Measurements from ENCODE around the gene GIMAP2.
"Not testable (repeated sequence)": the region's sequence is repeated elsewhere in the genome, so short reads cannot be mapped to it uniquely, and the experiment has no call there.

Gene GIMAP2

DNA sequence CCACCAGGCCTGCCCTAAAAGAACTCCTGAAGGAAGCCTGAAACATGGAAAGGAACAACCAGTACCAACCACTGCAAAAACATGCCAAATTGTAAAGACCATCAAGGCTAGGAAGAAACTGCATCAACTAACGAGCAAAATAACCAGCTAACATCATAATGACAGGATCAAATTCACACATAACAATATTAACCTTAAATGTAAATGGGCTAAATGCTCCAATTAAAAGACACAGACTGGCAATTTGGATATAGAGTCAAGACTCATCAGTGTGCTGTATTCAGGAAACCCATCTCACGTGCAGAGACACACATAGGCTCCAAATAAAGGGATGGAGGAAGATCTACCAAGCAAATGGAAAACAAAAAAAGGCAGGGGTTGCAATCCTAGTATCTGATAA is 5.1 kb upstream of the GIMAP2 start:
- not testable (repeated sequence) for H3K27ac ChIP-seq (ENCODE audit: poor library complexity, severe bottlenecking); ATAC-seq (ENCODE audit: low read depth); H3K4me3 ChIP-seq (ENCODE audit: severe bottlenecking); H3K27me3 ChIP-seq (ENCODE audit: insufficient read depth, poor library complexity, severe bottlenecking); H3K9me3 ChIP-seq (ENCODE audit: severe bottlenecking); H3K36me3 ChIP-seq (ENCODE audit: low read depth); H3K4me1 ChIP-seq (ENCODE audit: insufficient read depth, poor library complexity, severe bottlenecking); DNase-seq (ENCODE audit: low spot score)

DNA sequence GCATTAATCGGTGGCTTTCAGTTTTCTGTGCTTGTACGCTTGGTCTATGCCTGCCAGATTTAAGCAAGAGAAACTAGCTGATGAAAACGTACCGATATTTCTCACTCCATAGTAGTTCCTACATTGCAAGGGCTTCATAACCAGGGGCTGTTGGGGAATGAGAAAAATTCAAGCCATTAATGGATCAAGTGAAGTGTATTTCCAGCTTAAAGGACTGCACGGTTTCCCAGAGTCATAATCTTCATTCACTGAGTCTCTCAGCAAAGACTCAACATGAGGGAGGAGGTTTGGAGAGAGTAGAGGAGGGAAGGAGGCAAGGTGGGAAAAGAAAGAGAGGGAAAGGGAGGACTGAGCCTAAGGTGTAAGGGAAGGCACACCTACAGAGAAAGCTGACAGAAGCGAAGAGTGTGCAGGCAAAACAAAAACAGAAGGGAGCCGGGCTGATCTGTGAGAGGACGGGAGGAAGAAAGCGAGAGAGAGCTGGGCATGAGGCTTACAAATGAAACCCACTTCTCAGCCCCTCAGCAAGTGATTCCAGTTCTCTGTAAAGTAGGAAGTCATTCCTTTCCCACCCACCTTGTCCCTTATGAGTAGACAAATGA is 625 bp downstream of the GIMAP2 start:
- peak overlapping the region; percentile 28 for H3K4me3 ChIP-seq (ENCODE audit: severe bottlenecking)
- peak; percentile 65 for ATAC-seq (ENCODE audit: low read depth)

DNA sequence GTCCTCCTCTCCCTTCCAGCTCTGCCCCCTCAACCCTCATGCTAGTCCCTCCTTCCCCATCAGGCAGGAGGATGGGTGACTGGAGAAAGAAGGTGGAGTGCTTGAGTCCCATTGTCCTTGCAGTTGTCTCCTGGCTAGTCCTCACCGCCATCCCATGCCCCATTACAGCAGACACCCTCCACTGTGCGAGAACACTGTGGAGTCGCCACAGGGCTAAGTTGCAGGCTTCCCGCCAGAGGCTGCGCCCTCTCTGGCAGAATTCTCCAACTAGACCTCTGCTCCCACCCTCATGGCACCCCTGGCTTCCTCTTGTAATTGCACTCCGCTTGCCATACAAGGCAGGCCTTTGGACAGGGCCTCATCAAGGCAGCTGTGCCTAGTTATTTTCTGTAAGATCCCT is 3.1 kb downstream of the GIMAP2 start:
- DNase-seq (ENCODE audit: low spot score), result no peak
- no peaks in the 10 kb centered on the region for H3K36me3 ChIP-seq (ENCODE audit: low read depth)
- TF ChIP-seq, protein P1, sequence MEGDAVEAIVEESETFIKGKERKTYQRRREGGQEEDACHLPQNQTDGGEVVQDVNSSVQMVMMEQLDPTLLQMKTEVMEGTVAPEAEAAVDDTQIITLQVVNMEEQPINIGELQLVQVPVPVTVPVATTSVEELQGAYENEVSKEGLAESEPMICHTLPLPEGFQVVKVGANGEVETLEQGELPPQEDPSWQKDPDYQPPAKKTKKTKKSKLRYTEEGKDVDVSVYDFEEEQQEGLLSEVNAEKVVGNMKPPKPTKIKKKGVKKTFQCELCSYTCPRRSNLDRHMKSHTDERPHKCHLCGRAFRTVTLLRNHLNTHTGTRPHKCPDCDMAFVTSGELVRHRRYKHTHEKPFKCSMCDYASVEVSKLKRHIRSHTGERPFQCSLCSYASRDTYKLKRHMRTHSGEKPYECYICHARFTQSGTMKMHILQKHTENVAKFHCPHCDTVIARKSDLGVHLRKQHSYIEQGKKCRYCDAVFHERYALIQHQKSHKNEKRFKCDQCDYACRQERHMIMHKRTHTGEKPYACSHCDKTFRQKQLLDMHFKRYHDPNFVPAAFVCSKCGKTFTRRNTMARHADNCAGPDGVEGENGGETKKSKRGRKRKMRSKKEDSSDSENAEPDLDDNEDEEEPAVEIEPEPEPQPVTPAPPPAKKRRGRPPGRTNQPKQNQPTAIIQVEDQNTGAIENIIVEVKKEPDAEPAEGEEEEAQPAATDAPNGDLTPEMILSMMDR (IDR thresholded peaks at IDR 0.05; ENCODE audit: poor library complexity, severe bottlenecking), result no peak
- ATAC-seq (ENCODE audit: low read depth), result no peak
- no peak overlapping the region for H3K4me3 ChIP-seq (ENCODE audit: severe bottlenecking)
- no peaks in the 10 kb centered on the region for H3K4me1 ChIP-seq (ENCODE audit: insufficient read depth, poor library complexity, severe bottlenecking)
- no peak overlapping the region for H3K27ac ChIP-seq (ENCODE audit: poor library complexity, severe bottlenecking)
- no peaks in the 10 kb centered on the region for H3K27me3 ChIP-seq (ENCODE audit: insufficient read depth, poor library complexity, severe bottlenecking)
- no peaks in the 10 kb centered on the region for H3K9me3 ChIP-seq (ENCODE audit: severe bottlenecking)

More for the DNA sequence above, 625 bp downstream of the GIMAP2 start:
- Histone ChIP-seq H3K36me3 (ENCODE audit: low read depth) (no peaks in the 10 kb centered on the region), H3K27me3 (ENCODE audit: insufficient read depth, poor library complexity, severe bottlenecking) (no peaks in the 10 kb centered on the region), H3K4me1 (ENCODE audit: insufficient read depth, poor library complexity, severe bottlenecking) (no peaks in the 10 kb centered on the region), H3K9me3 (ENCODE audit: severe bottlenecking) (no peaks in the 10 kb centered on the region), H3K27ac (ENCODE audit: poor library complexity, severe bottlenecking) (no peak overlapping the region)
- DNase-seq (ENCODE audit: low spot score), result no peak
- TF ChIP-seq, protein P1 (IDR thresholded peaks at IDR 0.05; ENCODE audit: poor library complexity, severe bottlenecking), result no peak

DNA sequence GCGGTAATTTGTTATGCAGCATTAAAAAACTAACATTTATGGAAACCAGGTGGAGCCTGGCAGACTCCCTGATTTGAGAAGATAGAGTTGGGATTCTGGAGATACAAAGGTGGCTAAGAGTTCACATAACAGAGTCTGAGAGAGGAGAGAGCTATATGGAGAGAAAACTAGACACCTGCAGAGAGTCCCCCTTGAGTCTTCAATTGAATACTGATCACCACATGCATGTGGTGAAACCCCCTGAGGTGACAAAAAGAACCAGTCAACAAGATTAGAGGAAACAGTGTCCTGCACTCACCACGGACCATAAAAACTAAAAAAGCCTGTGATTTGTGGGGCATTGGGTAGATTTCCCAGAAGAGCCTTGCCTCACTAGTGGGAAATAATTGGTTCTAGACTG is 10.1 kb downstream of the GIMAP2 start:
- DNase-seq (ENCODE audit: low spot score) (no peak), ATAC-seq (ENCODE audit: low read depth) (no peak)
- H3K27ac ChIP-seq (ENCODE audit: poor library complexity, severe bottlenecking), result no peak overlapping the region

DNA sequence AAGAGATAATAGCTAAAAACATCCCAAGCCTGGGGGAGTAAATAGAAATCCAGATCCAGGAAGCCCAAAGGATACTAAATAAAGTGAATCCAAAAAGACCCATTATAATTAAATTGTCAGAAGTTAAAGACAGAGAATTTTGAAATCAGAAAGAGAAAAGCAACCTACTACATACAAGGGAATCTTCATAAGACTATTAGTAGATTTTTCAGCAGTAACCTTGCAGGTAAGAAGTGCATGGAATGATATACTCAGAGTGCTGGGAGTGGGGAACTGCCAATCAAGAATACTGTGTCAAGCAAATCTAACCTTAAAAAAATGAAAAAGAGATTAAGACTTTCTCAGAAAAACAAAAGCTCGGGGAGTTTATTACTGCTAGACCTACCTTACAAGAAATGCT is 17.7 kb downstream of the GIMAP2 start:
- H3K27ac ChIP-seq (ENCODE audit: poor library complexity, severe bottlenecking), result no peak overlapping the region
- no peaks in the 10 kb centered on the region for H3K4me1 ChIP-seq (ENCODE audit: insufficient read depth, poor library complexity, severe bottlenecking)
- no peak for ATAC-seq (ENCODE audit: low read depth)
- peaks cover 10% of the 10 kb centered on the region for H3K9me3 ChIP-seq (ENCODE audit: severe bottlenecking)
- DNase-seq (ENCODE audit: low spot score), result no peak
- H3K36me3 ChIP-seq (ENCODE audit: low read depth), result no peaks in the 10 kb centered on the region
- TF ChIP-seq, protein P1 (IDR thresholded peaks at IDR 0.05; ENCODE audit: poor library complexity, severe bottlenecking), result no peak
- no peak overlapping the region for H3K4me3 ChIP-seq (ENCODE audit: severe bottlenecking)
- no peaks in the 10 kb centered on the region for H3K27me3 ChIP-seq (ENCODE audit: insufficient read depth, poor library complexity, severe bottlenecking)

More for the DNA sequence above, 10.1 kb downstream of the GIMAP2 start:
- Histone ChIP-seq H3K4me1 (ENCODE audit: insufficient read depth, poor library complexity, severe bottlenecking) (no peaks in the 10 kb centered on the region), H3K4me3 (ENCODE audit: severe bottlenecking) (no peak overlapping the region), H3K9me3 (ENCODE audit: severe bottlenecking) (no peaks in the 10 kb centered on the region), H3K36me3 (ENCODE audit: low read depth) (no peaks in the 10 kb centered on the region), H3K27me3 (ENCODE audit: insufficient read depth, poor library complexity, severe bottlenecking) (no peaks in the 10 kb centered on the region)
- TF ChIP-seq, protein P1 (IDR thresholded peaks at IDR 0.05; ENCODE audit: poor library complexity, severe bottlenecking), result no peak

Data from RWPE2 (cell line).